RWPE2 (cell line): ENCODE data around the gene JUN.

ENCODE experiments used
- ATAC-seq: fragments of 200-7000 bp; cut with Tn5 transposase; 3 replicates; pipeline ENCODE4 v1.9.1; 2021; ENCODE audit warnings: low read depth
- DNase-seq: peaks from one replicate; pipeline ENCODE4 v3.0.0-alpha.2; 2020; ENCODE audit warnings: low spot score
- H3K27ac ChIP-seq: fragments of 450-650 bp; 2 replicates; pipeline ENCODE4 v1.5.1; 2017; ENCODE audit warnings: mild to moderate bottlenecking; ENCODE audit not compliant: poor library complexity, severe bottlenecking
- H3K27me3 ChIP-seq: fragments of 250-450 bp; sonication (Bioruptor Pico); 2 replicates; pipeline ENCODE4 v1.5.1; 2021; ENCODE audit warnings: mild to moderate bottlenecking, moderate library complexity; ENCODE audit not compliant: insufficient read depth, poor library complexity, severe bottlenecking
- H3K36me3 ChIP-seq: fragments of 250-450 bp; sonication (Bioruptor Pico); 2 replicates; pipeline ENCODE4 v1.5.1; 2020; ENCODE audit warnings: low read depth, mild to moderate bottlenecking, moderate library complexity
- H3K4me1 ChIP-seq: fragments of 250-450 bp; sonication (Bioruptor Pico); 2 replicates; pipeline ENCODE4 v1.5.1; 2021; ENCODE audit warnings: mild to moderate bottlenecking, moderate library complexity; ENCODE audit not compliant: insufficient read depth, poor library complexity, severe bottlenecking
- H3K4me3 ChIP-seq: fragments of 250-450 bp; sonication (Bioruptor Pico); 2 replicates; pipeline ENCODE4 v1.5.1; 2021; ENCODE audit warnings: mild to moderate bottlenecking, moderate library complexity; ENCODE audit not compliant: severe bottlenecking
- H3K9me3 ChIP-seq: fragments of 250-450 bp; sonication (Bioruptor Pico); 2 replicates; pipeline ENCODE4 v1.5.1; 2021; ENCODE audit warnings: mild to moderate bottlenecking, moderate library complexity; ENCODE audit not compliant: severe bottlenecking
- CTCF ChIP-seq: fragments of 450-650 bp; IDR thresholded peaks from one replicate; pipeline ENCODE4 v1.5.1; 2017; ENCODE audit warnings: mild to moderate bottlenecking, moderate library complexity; ENCODE audit not compliant: poor library complexity, severe bottlenecking

JUN gene

GRCh38 chr1:58773406-58773840 lies 10.4 kb downstream of the JUN start:
- ATAC-seq (peak; percentile 71), DNase-seq (no peak)
- Histone ChIP-seq H3K4me1 (peaks cover 13% of the 10 kb centered on the region), H3K9me3 (no peaks in the 10 kb centered on the region), H3K36me3 (no peaks in the 10 kb centered on the region), H3K27me3 (no peaks in the 10 kb centered on the region), H3K27ac (peak overlapping the region; percentile 25), H3K4me3 (no peak overlapping the region)
- no peak for TF ChIP-seq CTCF

- no peak for DNase-seq
- H3K4me3 ChIP-seq: no peak overlapping the region
- peak; percentile 26; the same call in 1 of the 3 replicates for ATAC-seq
- no peaks in the 10 kb centered on the region for H3K36me3 ChIP-seq
- peak overlapping the region; percentile 23 for H3K27ac ChIP-seq
- no peaks in the 10 kb centered on the region for H3K27me3 ChIP-seq
- peaks cover 16% of the 10 kb centered on the region for H3K4me1 ChIP-seq
- H3K9me3 ChIP-seq: no peaks in the 10 kb centered on the region
- no peak for TF ChIP-seq CTCF
These were observed 14.0 kb downstream of the JUN start for GRCh38 chr1:58769809-58770320.

GRCh38 chr1:58768971-58769808 lies 14.7 kb downstream of the JUN start:
- DNase-seq: no peak
- no peaks in the 10 kb centered on the region for H3K36me3 ChIP-seq
- no peak overlapping the region for H3K4me3 ChIP-seq
- TF ChIP-seq CTCF: peak; percentile 94
- peak; percentile 52; the same call in 2 of the 3 replicates for ATAC-seq
- peaks cover 23% of the 10 kb centered on the region for H3K4me1 ChIP-seq
- H3K27me3 ChIP-seq: no peaks in the 10 kb centered on the region
- no peaks in the 10 kb centered on the region for H3K9me3 ChIP-seq
- H3K27ac ChIP-seq: peak overlapping the region; percentile 23

GRCh38 chr1:58768191-58768731 lies 15.6 kb downstream of the JUN start:
- no peak for ATAC-seq
- no peaks in the 10 kb centered on the region for H3K27me3 ChIP-seq
- H3K4me1 ChIP-seq: peaks cover 27% of the 10 kb centered on the region
- H3K9me3 ChIP-seq: no peaks in the 10 kb centered on the region
- H3K4me3 ChIP-seq: no peak overlapping the region
- H3K27ac ChIP-seq: no peak overlapping the region
- DNase-seq: no peak
- no peak for TF ChIP-seq CTCF
- H3K36me3 ChIP-seq: no peaks in the 10 kb centered on the region
